ENCODE results near the gene SRM.
"Not testable (repeated sequence)": the region's sequence is repeated elsewhere in the genome, so short reads cannot be mapped to it uniquely, and the experiment has no call there.

SRM gene

DNA sequence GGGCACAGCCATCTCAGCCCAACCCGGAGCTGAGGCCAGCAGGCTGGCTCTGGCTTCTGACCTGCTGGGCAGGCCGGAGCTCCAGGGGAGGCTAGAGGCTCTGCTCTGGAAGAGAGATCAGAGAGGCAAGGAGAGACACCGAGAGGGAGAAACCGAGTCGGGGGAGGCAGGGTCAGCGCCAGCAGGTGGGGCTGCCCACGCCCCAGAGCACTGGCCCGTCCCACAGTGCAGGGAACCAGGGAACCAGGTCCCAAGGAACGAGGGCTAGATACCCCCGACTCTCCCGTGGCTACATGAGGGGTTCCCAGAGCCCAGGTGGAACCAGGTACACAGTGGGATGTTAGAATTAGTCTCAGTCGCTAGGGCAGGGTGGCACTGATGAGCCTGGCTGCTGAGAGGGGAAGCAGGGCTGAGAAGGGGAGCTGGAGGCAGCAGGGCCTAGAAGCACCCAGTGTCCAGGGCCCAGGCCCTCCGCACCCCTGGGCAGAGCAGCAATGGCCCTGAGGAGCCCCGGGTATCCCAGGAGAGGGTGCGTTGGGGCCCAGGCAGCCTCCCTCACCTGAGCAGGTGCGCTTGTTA is 14.9 kb downstream of the SRM start:
- no peak for DNase-seq (ENCODE audit: low read depth)

DNA sequence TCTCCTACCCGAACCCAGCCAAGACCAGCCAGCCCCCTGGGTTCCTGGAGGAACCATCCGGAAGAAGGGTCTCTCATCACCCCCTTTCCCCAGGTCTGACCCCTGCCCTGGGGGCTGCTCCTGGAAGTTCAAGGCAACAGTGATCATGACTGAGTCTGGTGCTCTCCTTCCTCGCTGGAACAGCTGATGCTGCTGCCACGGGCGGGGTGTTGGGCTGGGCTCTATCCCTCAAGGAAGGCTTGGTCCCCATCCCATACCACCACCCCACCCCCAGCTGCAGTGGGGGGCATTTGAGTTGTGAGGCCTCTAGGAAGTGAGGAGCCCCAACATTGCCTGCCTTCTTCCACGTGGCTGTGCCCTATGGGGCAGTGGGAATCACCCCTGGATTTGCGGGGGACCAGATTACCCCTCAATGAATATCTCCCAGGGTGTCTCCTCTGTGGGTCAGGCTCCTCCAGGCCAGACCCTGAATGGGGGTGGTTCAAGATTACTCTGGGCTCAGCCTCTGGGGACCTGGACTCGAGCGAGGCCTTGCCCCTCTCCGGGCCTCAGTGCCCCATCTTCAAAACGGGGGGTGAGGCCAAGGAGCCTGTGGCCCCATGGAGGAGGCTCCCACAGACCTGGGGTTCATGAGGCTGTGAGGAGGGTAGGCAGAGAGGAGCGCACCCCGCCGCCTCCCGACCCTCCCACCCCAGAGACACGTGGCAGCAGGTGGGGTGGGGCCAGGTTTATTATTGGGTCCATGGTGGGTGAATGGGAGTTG is 15.6 kb downstream of the SRM start:
- DNase-seq (ENCODE audit: low read depth): no peak

DNA sequence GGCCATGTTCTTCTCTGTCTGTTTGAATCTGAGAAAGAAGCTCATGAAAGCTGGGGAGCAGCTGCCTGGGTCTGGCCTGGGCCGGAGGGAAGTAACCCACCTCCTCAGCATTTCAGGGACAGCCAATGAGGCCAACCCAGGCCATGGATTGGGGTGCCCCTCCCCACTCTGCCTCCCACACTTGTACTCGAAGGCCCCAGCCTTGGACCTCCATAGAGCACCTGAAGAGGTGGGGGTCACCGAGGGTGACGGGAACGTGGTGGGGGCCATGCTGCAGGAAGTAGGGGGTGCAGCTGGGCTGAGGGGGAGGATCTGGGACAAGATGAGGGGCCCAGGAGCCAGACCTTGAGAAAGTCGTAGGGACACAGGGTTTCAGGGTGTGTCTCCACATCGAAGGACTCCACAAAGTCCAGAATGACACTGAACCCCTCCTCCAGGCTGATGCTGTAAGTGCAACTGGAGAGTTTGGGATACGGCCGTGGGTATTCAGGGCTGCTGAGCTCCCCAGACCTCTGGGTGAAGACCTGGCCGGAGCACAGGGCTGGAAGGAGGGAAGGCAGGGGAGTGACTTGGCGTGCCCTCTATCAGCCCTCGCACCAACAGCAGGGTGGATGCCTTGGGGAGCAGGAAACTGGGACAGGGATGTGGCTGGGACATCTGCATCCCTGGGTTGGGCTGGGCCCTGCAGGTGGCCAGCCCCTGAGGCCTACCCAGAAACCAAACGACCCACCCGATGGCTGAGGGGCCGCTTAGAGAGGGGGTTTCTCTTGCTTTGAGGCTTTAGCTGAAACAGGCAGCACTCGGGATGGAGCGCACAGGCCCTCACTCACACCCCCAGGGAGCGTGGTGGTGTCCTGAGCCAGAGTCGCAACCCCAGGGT is 16.6 kb downstream of the SRM start:
- DNase-seq (ENCODE audit: low read depth): no peak

DNA sequence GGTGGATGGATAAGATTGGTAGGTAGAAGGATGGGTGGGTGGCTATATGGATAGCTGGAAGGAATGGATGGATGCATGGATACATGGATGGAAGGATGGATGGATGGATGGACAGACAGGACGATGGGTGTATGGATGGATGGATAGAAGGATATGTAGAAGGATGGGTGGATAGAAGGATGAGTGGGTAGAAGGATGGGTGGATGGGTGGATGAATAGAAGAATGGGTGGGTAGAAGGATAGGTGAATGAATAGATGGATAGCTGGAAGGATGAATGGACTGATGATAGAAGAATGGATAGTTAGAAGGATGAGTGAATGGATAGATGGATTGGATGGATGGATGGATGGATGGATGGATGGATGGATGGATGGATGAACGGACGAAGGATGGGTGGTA is 17.8 kb downstream of the SRM start:
- DNase-seq (ENCODE audit: low read depth): no peak

DNA sequence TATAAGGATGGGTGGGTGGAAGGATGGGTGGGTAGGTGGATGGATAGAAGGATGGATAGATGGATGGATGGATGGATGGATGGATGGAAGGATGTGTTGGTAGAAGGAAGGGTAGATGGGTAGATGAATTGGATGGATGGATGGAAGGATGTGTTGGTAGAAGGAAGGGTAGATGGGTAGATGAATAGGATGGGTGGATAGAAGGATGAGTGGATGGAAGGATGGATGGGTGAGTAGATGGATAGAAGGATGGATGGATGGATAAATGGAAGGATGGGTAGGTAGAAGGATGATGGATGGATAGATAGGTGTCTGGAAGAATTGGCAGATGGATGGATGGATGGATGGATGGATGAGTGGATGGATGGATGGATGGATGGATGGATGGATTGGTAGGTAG is 18.8 kb downstream of the SRM start:
- DNase-seq (ENCODE audit: low read depth): no peak

DNA sequence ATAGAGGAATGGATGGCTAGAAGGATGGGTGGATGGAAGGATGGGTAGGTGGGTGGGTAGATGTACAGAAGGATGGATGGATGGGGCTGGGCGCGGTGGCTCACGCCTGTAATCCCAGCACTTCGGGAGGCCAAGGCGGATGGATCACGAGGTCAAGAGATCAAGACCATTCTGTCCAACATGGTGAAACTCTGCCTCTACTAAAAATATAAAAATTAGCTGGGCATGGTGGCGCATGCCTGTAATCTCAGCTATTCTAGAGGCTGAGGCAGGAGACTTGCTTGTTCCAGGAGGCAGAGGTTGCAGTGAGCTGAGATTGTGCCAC is 19.8 kb downstream of the SRM start:
- DNase-seq (ENCODE audit: low read depth): not testable (repeated sequence)

DNA sequence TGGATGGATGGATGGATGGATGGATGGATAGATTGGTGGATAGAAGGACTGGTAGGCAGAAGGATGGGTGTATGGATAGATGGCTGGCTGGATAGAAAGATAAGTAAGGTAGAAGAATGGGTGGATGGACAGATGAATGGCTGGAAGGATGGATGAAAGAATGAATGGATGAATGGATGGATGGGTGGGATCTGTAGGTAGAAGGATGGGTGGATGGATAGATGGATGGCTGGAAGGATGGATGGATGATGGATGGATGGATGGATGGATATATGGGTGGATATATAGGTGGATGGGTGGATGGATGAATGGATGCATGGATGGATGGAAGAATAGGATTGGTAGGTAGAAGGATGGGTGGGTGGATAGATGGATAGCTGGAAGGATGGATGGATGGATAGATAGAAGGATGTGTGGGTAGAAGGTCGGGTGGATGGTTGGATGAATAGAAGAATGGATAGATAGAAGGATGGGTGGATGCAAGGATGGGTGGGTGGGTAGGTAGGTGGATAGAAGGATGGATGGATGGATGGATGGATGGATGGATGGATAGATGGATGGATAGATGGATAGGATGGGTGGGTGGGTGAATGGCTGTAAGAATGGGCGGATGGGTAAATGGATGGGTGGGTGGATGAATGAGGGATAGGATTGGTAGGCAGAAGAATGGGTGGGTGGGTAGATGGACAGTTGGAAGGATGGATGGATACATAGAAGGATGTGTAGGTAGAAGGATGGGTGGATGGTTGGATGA is 20.3 kb downstream of the SRM start:
- DNase-seq (ENCODE audit: low read depth): no peak

DNA sequence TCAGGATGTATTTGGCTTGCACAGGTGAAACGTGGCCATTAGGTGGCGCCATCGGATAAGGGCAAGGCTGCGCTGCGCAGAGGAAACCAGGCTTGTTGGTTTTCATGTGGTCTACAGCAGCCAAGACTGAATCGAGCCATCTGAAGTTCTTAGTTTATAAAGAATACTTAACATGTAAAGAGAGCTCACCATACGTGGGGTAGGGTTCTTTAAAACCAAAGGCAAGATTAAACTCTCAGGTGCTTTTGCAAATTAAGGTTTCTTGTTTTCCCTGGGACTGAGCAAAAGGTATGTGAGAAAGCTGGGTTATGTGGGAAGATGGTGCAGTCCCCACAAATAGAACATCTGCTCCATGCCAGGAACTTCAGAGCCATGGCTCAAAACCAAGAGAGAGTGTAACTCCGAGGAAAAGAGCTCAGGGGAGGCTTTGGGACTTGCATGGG is 22.1 kb downstream of the SRM start:
- peak; percentile 78 for DNase-seq (ENCODE audit: low read depth)

DNA sequence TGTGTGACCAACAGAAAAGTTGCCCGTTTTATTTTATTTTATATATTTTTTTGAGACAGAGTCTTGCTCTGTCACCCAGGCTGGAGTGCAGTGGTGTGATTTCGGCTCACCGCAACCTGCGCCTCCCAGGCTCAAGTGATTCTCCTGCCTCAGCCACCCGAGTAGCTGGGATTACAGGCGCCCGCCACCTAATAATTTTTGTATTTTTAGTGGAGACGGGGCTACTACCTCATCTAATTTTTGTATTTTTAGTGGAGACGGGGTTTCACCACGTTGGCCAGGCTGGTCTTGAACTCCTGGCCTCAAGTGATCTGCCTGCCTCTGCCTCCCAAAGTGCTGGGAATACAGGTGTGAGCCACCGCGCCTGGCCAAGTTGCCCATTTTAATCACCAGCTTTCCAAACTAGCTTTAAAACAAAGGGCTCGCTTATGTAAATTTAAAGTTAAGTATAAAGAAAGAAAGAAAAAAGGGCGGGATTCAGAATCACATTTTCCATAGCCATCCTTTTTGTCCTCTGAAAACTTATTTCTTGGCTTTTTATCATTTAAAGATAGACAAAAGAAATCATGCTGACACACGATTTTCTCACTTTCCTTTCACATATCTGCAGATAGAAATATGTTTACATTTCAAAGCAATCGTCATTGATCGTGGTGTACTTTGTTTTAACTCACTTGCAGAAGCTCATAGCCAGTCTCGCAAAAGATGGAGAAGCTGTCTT is 22.6 kb downstream of the SRM start:
- not testable (repeated sequence) for DNase-seq (ENCODE audit: low read depth)

DNA sequence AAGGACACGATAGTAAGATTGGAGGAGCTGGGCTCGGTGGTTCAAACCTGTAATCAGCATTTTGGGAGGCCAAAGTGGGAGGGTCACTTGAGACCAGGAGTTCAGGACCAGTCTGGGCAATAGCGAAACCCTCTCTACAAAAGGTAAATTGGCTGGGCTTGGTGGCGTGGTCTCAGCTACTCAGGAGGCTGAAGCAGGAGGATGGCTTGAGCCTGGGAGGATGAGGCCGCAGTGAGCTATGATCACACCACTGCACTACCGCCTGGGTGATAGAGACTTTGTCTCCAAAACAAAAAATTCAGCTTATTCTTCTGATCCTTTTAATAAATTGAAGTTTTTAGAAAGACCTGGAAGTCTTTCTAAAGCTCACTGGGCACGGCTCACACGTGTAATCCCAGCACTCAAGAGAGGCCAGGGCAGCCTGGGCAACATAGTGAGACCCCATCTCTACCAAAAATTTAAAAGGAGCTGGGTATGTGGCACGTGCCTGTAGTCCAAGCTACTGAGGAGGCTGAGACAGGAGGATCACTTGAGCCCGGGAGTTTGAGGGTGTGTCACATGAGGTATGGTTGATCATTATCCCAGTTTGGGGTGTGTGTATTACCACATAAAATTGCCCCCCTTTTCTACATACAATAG is 28.1 kb downstream of the SRM start:
- DNase-seq (ENCODE audit: low read depth): no peak

DNA sequence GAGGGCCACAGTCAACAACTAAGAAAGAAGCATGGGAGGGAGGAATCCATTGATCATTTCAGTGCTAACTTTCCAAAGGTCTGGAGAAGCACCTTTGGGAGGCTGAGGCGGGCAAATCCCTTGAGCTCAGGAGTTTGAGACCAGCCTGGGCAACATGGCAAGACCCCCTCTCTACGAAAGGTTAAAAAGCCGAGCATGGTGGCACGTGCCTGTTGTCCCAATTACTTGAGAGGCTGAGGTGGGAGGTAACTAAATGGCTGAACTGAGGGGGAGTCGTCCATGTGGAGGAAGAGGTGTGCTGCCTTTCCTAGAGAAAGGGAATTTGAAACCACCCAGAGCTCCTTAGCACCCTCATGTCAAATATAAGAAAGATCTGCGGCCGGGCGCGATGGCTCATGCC is 29.0 kb downstream of the SRM start:
- DNase-seq (ENCODE audit: low read depth): no peak

DNA sequence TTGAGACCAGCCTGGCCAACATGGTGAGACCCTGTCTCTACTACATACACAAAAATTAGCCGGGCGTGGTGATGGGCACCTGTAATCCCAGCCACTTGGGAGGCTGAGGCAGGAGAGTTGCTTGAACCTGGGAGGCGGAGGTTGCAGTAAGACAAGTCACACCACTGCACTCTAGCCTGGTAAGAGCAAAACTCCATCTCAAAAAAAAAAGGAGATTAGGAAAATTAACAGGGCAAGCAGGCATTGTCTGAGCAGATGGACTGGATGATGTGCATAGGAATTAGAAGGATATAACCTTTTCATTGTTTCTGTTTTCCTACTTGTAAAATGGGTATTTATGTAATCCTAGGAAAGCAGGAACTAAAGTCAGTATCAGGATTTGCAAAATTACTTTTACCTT is 31.8 kb downstream of the SRM start:
- DNase-seq (ENCODE audit: low read depth): no peak

DNA sequence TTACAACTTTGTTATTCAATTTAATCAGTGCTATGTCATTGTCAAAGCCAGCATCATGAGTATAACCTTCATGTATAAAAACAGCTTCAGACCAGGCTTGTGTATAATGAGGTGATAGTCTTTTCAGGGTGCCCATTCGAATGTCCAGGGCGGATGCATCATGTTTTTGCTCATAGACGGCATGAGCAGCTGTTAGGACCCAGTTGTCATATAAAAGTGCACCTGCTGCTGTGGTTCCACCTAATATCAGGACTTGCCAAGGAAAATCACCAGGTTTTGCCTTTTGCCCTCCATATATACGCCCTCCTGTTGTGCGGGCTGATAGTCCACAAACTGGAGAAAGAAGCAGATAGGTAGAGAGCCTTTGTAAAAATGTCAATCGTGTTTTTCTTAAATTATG is 32.5 kb downstream of the SRM start:
- no peak for DNase-seq (ENCODE audit: low read depth)

DNA sequence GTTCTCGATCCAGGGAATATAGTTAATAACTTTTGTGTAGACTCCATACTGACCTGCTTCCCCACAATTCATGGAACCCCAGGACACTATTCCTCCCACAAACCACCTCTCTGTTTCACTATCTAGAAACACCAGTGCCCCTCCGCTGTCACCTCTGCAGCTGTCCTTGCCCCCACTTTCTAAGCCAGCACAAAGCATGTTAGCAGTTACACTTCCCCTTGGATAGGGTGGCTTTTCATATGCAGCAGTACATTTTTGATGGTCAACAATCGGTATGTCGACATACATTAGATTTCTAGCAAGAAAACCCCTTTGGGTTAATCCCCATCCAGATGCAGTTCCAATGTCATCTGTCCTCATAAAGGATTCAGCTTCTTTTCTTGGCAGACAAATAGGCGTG is 32.9 kb downstream of the SRM start:
- no peak for DNase-seq (ENCODE audit: low read depth)

DNA sequence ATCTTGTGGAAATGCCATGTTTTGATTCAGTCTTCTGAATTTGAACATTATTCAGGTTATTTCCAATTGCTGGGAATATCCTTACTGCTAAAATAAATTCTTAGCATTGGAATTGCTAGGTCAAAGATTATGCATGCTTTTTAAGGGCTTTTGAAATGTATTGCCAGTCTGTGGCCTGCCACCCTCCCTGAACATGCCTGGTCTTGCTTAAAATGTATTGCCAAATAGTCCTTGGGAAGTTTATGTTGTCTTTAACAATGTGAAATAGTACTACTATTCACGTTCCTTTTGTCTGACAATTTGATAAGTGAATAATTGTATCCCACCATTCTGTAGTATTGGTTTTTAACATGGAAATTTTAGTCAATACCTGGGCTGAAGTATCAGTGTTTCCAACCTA is 33.8 kb downstream of the SRM start:
- no peak for DNase-seq (ENCODE audit: low read depth)

DNA sequence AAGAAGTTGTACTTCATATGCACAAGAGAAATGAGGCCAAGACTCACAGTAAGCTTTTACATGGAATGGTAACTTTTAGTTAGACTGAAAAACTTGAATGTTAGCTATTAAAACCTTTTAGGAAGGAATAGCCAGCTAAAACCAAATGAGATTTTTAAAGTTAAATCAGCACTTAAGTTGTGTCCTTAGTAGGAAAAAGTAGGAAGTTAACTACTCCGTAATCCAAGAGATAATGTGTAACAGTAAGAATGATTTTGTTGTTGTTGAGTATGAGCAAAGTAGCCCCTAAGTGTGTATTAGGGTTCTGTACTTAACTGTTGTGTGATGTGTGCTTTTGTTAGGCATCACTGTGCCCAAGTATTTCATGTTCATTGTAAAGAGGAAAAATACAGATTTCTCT is 34.2 kb downstream of the SRM start:
- DNase-seq (ENCODE audit: low read depth): no peak

DNA sequence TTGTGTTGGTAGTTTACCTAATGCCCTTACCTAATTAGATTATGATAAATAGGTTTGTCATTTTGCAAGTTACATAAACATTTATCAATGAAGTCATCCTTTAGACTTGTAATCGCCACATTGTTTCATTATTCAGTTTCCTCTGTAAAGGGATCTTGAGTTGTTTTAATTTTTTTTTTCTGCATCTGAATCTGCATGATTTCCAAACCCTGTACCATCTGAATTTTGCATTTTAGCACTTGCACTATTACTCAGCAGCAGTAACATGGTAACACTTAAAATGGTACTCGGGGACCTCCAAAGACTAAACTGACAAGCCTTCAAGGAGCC is 35.0 kb downstream of the SRM start:
- DNase-seq (ENCODE audit: low read depth): no peak

DNA sequence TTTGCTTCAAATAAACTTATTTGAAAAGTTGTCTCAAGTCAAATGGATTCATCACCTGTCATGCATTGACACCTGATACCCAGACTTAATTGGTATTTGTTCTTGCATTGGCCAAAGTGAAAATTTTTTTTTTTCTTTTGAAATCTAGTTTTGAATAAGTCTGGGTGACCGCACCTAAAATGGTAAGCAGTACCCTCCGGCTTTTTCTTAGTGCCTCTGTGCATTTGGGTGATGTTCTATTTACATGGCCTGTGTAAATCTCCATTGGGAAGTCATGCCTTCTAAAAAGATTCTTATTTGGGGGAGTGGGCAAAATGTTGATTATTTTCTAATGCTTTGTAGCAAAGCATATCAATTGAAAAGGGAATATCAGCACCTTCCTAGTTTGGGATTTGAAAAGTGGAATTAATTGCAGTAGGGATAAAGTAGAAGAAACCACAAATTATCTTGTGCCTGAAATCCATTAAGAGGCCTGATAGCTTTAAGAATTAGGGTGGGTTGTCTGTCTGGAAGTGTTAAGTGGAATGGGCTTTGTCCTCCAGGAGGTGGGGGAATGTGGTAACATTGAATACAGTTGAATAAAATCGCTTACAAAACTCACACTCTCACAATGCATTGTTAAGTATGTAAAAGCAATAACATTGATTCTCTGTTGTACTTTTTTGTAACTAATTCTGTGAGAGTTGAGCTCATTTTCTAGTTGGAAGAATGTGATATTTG is 35.5 kb downstream of the SRM start:
- no peak for DNase-seq (ENCODE audit: low read depth)

DNA sequence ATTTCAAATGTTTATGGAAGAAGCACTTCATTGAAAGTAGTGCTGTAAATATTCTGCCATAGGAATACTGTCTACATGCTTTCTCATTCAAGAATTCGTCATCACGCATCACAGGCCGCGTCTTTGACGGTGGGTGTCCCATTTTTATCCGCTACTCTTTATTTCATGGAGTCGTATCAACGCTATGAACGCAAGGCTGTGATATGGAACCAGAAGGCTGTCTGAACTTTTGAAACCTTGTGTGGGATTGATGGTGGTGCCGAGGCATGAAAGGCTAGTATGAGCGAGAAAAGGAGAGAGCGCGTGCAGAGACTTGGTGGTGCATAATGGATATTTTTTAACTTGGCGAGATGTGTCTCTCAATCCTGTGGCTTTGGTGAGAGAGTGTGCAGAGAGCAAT is 36.6 kb downstream of the SRM start:
- no peak for DNase-seq (ENCODE audit: low read depth)

DNA sequence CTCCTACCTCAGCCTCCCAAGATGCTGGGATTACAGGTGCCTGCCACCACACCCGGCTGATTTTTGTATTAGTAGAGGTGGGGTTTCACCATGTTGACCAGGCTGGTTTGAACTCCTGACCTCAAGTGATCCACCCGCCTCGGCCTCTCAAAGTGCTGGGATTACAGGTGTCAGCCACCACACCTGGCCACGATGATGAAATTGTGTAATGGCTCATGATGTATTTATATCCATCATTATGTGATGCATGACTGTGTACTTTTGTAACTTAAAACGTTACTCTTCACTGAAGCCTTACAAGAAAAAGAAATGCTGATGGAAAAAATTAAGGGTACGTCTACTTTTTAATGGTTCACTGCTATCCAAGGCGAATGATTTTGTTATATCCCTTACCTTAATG is 39.8 kb downstream of the SRM start:
- DNase-seq (ENCODE audit: low read depth): no peak

DNA sequence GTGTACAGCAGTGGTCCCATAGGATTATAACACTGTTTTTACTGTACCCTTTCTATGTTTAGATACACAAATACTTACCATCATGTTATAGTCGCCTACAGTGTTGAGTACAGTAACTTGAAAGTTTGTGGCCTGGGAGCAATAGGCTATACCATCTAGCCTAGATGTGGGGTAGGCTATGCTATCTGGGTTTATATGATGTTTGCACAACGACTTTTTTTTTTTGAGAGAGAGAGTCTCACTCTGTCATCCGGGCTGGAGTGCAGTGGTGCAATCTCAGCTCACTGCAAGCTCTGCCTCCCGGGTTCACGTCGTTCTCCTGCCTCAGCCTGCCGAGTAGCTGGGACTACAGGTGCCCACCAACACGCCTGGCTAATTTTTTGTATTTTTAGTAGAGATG is 40.5 kb downstream of the SRM start:
- not testable (repeated sequence) for DNase-seq (ENCODE audit: low read depth)

Data from stimulated activated CD8-positive, alpha-beta memory T cell treated with anti-CD3 and anti-CD28 coated beads, Interleukin-4, amount 100 ng/mL, for 24 hours (primary cell).